Left ventricle myocardium inferior (tissue), 1 donor: ENCODE data around the gene TMEM209. TPM values are rescaled to one million over a fixed set of nuclear protein-coding genes. Genes with fewer than 3 reads are reported as not detected.

Source experiments
- DNase-seq: peaks from one replicate; pipeline ENCODE4 v3.0.0-alpha.2; 2020
- H3K27ac ChIP-seq: fragments of 200-600 bp; replicated peaks from 2 replicates; pipeline ENCODE4 v1.8.0; 2021
- H3K27me3 ChIP-seq: fragments of 200-600 bp; 2 replicates; pipeline ENCODE4 v1.8.0; 2021; ENCODE audit warnings: low read depth
- H3K36me3 ChIP-seq: fragments of 200-600 bp; 2 replicates; pipeline ENCODE4 v1.8.0; 2021
- H3K4me1 ChIP-seq: fragments of 200-600 bp; 2 replicates; pipeline ENCODE4 v1.8.0; 2021
- H3K4me3 ChIP-seq: fragments of 200-600 bp; 2 replicates; pipeline ENCODE4 v1.8.0; 2021; ENCODE audit warnings: mild to moderate bottlenecking, moderate library complexity
- H3K9me3 ChIP-seq: fragments of 200-600 bp; replicated peaks from 2 replicates; pipeline ENCODE4 v1.8.0; 2021
- intact Hi-C: fragments of 100-400 bp; cut with micrococcal nuclease; formaldehyde crosslinking; loops from one replicate; pipeline ENCODE4 v1.11.0; 2022
- total RNA-seq: library from RNA; stranded (reverse); fragmentation: NEBNext Ultra II Directional; extraction: Animal tissue kit (Norgen Biotek cat#: 25700); gene quantifications from one replicate; pipeline ENCODE4 v1.2.1, GENCODE V29; 2021
- TF ChIP-seq, protein P1 (sequence below): fragments of 200-600 bp; IDR thresholded peaks from 2 replicates; pipeline ENCODE4 v1.8.0; 2021; ENCODE audit warnings: antibody characterized with exemption, mild to moderate bottlenecking, borderline replicate concordance
- donor health status: DM: no; HTN: yes; CAD: no; lungs with severe emphysema.

TMEM209 gene
- total RNA-seq, 1 donor from 2014 or later = 9.9 TPM

DNA sequence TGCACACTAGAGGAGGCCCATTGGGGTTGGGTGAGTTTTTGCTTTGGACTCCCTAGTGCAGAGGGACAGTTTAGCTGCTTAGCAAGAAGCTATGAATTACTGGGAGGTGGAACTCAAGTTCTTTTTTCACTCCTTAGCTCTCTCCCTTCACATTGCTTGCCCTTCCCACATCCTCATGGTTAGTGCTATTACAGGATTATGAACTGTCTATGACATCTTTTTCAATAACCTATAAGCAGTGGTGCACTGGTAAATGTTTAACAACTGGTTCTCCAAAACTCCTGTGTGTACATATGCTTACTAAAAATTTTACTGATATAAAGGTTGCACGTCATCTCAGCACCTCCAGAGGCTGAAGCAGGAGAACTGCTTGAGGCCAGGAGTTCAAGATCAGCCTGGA lies 8.6 kb upstream of the TMEM209 start:
- no peak overlapping the region for H3K27ac ChIP-seq
- TF ChIP-seq, protein P1, sequence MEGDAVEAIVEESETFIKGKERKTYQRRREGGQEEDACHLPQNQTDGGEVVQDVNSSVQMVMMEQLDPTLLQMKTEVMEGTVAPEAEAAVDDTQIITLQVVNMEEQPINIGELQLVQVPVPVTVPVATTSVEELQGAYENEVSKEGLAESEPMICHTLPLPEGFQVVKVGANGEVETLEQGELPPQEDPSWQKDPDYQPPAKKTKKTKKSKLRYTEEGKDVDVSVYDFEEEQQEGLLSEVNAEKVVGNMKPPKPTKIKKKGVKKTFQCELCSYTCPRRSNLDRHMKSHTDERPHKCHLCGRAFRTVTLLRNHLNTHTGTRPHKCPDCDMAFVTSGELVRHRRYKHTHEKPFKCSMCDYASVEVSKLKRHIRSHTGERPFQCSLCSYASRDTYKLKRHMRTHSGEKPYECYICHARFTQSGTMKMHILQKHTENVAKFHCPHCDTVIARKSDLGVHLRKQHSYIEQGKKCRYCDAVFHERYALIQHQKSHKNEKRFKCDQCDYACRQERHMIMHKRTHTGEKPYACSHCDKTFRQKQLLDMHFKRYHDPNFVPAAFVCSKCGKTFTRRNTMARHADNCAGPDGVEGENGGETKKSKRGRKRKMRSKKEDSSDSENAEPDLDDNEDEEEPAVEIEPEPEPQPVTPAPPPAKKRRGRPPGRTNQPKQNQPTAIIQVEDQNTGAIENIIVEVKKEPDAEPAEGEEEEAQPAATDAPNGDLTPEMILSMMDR = no peak
- intact Hi-C loops = no loop called here
- H3K36me3 ChIP-seq = no peaks in the 10 kb centered on the region
- H3K27me3 ChIP-seq = peaks cover 23% of the 10 kb centered on the region
- no peak for DNase-seq
- no peaks in the 10 kb centered on the region for H3K4me1 ChIP-seq
- no peak overlapping the region for H3K4me3 ChIP-seq
- no peaks in the 10 kb centered on the region for H3K9me3 ChIP-seq

DNA sequence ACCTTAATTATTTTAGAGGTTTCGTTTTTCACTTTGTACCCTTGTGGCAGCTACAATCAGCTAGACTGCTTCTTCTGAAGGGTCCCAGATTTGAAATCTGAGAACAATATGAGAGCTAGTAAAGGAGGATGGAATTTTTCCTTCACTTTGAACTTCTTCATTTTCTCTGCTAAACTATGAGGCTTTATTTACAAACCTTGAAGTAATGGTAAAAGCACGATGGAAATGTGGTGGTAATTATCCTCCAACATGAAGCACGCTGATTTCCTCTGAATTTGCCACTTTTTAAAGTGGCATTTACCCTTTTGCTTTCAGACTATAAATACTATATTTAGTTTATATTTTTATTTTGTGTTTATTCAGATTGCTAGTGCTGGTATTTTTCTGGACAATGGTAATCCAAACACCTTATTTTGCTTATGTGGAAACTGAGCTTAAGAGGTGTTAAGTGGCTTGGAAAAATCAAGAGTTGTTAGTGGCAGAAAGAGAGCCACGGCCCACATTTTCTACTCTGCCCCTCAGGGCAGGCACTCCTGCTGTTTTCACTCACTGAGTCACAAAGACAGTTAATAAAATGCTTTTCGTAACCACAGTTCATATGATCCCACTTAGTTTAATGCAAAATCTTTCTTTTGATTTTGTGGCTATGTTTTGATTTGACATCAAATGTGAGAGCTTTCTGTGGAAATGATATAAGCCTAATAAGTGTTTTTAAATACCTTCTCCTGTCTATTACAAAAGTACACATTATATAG lies 5.2 kb upstream of the TMEM209 start:
- Histone ChIP-seq H3K36me3 (no peaks in the 10 kb centered on the region), H3K4me3 (no peak overlapping the region), H3K27ac (no peak overlapping the region), H3K9me3 (no peaks in the 10 kb centered on the region), H3K4me1 (peaks cover 4% of the 10 kb centered on the region), H3K27me3 (peaks cover 23% of the 10 kb centered on the region)
- no peak for DNase-seq
- TF ChIP-seq, protein P1 = no peak
- intact Hi-C loops = no loop called here

DNA sequence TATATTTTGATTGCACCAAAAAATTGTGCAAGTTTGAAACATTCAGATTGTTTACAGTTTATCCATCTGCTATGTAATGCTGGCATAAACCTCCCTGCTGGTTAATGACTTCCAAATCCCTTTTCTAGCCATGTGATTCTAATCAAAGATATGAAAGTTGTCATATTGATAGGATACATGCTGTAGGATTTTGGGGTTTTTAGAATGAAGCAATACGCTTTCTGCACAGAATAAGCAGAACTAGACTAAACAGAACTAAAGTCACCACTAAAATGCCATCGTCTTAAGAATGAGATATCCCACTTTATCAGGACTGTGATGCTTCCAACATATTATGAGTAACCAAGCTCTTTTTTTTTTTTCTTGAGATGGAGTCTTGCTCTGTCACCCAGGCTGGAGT lies 3.3 kb upstream of the TMEM209 start:
- Histone ChIP-seq H3K9me3 (no peaks in the 10 kb centered on the region), H3K36me3 (peaks cover 2% of the 10 kb centered on the region), H3K4me1 (peaks cover 15% of the 10 kb centered on the region), H3K27ac (no peak overlapping the region), H3K27me3 (peaks cover 13% of the 10 kb centered on the region), H3K4me3 (no peak overlapping the region)
- no peak for DNase-seq
- intact Hi-C loops = no loop called here
- TF ChIP-seq, protein P1 = no peak

DNA sequence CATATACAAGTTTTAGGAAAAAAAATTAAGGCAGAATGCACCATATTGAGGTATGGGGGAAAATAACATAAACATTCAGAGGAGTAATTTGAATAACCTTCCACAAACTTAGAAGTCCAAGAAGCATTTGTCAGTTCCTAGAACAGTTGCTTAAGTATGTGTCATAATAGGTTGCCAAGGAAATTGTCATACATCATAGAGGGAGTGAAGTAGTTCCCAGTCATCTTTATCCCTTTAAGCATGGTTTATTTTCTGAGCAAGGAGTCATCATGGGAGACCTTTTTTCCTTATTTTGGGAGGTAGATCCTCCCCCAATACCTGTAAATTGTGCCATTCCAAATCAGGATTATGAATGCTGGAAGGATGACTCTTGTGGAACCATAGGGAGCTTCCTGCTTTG lies 2.4 kb upstream of the TMEM209 start, which contains the start of gene SSMEM1:
TSS of gene SSMEM1 (plus strand) at position 219 of the 400 bp plus-strand sequence. CDS start at position 270, 51 bp downstream.
- DNase-seq = no peak
- peaks cover 15% of the 10 kb centered on the region for H3K4me1 ChIP-seq
- no peak within 1 kb of the TSS for H3K27ac ChIP-seq
- no peaks in the 10 kb centered on the region for H3K9me3 ChIP-seq
- intact Hi-C loops = no loop called here
- TF ChIP-seq, protein P1 = no peak
- peaks cover 8% of the 10 kb centered on the region for H3K27me3 ChIP-seq
- H3K36me3 ChIP-seq = peaks cover 11% of the 10 kb centered on the region
- H3K4me3 ChIP-seq = no peak within 1 kb of the TSS

DNA sequence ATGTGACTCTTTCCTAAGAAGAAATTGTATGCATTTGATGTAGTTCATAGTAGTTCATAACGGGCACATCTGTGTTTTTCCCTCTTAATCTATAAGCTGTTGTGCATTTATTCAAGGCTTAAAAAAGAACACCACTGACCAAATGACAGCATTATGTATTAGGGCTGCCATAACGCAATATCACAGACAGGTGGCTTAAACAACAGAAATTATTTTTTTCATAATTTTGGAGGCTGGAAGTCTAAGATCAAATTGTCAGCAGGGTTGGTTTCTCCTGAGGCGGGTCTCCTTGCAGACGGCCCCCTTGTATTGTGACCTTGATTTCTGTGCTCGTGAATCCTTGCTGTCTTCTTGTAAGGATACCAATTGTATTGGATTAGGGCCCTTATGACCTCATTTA lies 1.8 kb upstream of the TMEM209 start:
- intact Hi-C loops = no loop called here
- Histone ChIP-seq H3K4me1 (peaks cover 15% of the 10 kb centered on the region), H3K27me3 (peaks cover 8% of the 10 kb centered on the region), H3K27ac (no peak overlapping the region), H3K36me3 (peaks cover 17% of the 10 kb centered on the region), H3K9me3 (no peaks in the 10 kb centered on the region), H3K4me3 (no peak overlapping the region)
- TF ChIP-seq, protein P1 = no peak
- DNase-seq = no peak
